Skeletal muscle tissue (tissue), 4 donors: Measurements from ENCODE around the gene COPB2. TPM values are rescaled to one million over a fixed set of nuclear protein-coding genes. Genes with fewer than 3 reads are reported as not detected.
"Not testable (repeated sequence)": the region's sequence is repeated elsewhere in the genome, so short reads cannot be mapped to it uniquely, and the experiment has no call there.

Source experiments
- H3K27ac ChIP-seq: one replicate; pipeline ENCODE4 v1.7.0; 2013; ENCODE audit warnings: mild to moderate bottlenecking, low read depth, low read length, inconsistent platforms
- H3K27me3 ChIP-seq, 3 donors: one replicate each; pipeline ENCODE4 v1.7.0; 2013; ENCODE audit warnings: low read length in 3 of 3; ENCODE audit not compliant: control insufficient read depth in 3 of 3, insufficient read depth in 3 of 3
- H3K36me3 ChIP-seq, 3 donors: one replicate each; pipeline ENCODE4 v1.7.0; 2013; ENCODE audit warnings: low read length in 3 of 3; ENCODE audit not compliant: control insufficient read depth in 3 of 3, insufficient read depth in 3 of 3
- H3K4me1 ChIP-seq, 3 donors: one replicate each; pipeline ENCODE4 v1.7.0; 2013; ENCODE audit warnings: low read length in 3 of 3, mild to moderate bottlenecking in 3 of 3; ENCODE audit not compliant: control insufficient read depth in 3 of 3, insufficient read depth in 3 of 3
- H3K4me3 ChIP-seq, 3 donors: one replicate each; pipeline ENCODE4 v1.7.0; 2013; ENCODE audit warnings: low read length in 3 of 3
- H3K9ac ChIP-seq, 3 donors: one replicate each; pipeline ENCODE4 v1.7.0; 2013; ENCODE audit warnings: low read length in 3 of 3, mild to moderate bottlenecking in 3 of 3, moderate library complexity in 2 of 3, low read depth in 1 of 3
- H3K9me3 ChIP-seq, 3 donors: one replicate each; pipeline ENCODE4 v1.7.0; 2013; ENCODE audit warnings: low read length in 3 of 3; ENCODE audit not compliant: control insufficient read depth in 3 of 3
- total RNA-seq: library from RNA; depleted of rRNA; stranded (reverse); fragments of >200 nt; gene quantifications from one replicate; pipeline ENCODE4 v1.2.3, GENCODE V29; 2014
- donor health status: Osteomylitis.

Gene COPB2
- total RNA-seq, 1 donor from 2014 or later: 130 TPM

GRCh38 chr3:139382291-139382690, 7.2 kb downstream of the COPB2 start:
- not testable (repeated sequence) for H3K9me3 ChIP-seq, H3K4me1 ChIP-seq

DNA sequence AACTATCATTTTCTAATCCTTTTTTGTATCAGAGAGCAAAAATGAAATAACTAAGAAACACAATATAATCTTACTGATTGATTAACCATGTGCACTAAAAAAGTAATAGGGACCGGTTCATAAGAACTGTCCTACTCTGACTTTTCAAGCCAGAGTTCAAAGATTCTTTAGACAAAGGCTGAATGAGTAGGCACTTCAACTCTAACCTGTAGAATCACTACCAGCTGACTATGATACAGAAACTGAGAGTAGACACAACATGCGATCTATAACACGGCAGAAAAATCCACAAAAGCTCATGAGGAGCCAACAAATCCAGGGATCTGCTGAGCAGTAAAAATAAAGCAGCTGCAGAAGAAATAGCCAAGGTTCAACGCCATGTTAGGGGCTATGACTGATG, 8.9 kb downstream of the COPB2 start:
- Histone ChIP-seq H3K27ac (no peak overlapping the region), H3K9ac (no peak overlapping the region), H3K9me3 (no peaks in the 10 kb centered on the region), H3K27me3 (no peaks in the 10 kb centered on the region), H3K36me3 (peaks cover 4 to 42% (median 30%) of the 10 kb centered on the region in 3 donors), H3K4me1 (no peaks in the 10 kb centered on the region), H3K4me3 (no peak overlapping the region)

More at GRCh38 chr3:139382291-139382690, 7.2 kb downstream of the COPB2 start:
- peaks cover 4 to 33% (median 25%) of the 10 kb centered on the region in 3 donors for H3K36me3 ChIP-seq
- H3K4me3 ChIP-seq, H3K9ac ChIP-seq, H3K27me3 ChIP-seq, H3K27ac ChIP-seq: not testable (repeated sequence)

- Histone ChIP-seq H3K4me1 (no peaks in the 10 kb centered on the region), H3K9ac (no peak overlapping the region), H3K9me3 (no peaks in the 10 kb centered on the region), H3K27ac (no peak overlapping the region), H3K4me3 (no peak overlapping the region), H3K36me3 (peaks cover 6 to 59% (median 42%) of the 10 kb centered on the region in 3 donors), H3K27me3 (no peaks in the 10 kb centered on the region)
Observed at GRCh38 chr3:139378587-139379241, 10.7 kb downstream of the COPB2 start.

DNA sequence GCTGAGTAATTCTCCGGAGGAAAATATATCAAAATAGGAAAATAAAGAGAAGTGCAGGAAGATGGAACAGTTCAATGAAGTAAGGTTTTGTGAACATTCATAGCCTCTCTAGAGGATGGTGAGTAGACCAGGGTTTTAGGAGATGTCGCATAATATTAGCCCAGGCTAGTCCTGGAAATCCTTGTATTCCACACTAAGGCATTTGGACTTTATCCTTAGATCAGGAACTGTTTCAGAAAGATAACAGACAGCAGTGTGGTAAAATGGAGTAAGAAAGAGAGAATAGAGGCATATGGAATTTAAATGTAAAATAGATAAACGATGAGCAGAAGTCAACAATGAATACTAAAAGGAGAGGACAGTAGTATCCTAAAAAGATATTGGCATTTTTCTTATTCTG, 12.1 kb downstream of the COPB2 start:
- no peaks in the 10 kb centered on the region for H3K9me3 ChIP-seq
- H3K4me1 ChIP-seq: no peaks in the 10 kb centered on the region
- H3K4me3 ChIP-seq: no peak overlapping the region
- H3K9ac ChIP-seq: no peak overlapping the region
- H3K27me3 ChIP-seq: no peaks in the 10 kb centered on the region
- no peak overlapping the region for H3K27ac ChIP-seq
- peaks cover 11 to 71% (median 52%) of the 10 kb centered on the region in 3 donors for H3K36me3 ChIP-seq

DNA sequence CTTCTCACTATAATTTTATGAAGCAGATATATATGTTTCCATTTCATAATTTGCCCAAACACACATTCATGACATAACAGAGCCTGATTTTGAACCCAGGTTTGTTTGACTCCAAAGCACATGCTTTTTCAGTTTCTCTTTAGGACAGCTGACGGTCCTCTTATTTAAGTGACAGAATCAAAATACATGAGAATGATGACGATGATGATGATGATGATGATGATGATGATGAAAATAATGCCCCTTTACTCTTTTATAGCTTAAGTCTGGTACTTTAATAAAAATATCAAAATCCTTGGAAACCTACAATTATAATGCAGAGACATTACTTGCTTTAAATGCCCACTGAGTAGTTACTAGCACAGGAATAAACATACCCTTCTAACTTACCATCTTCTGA, 15.3 kb downstream of the COPB2 start:
- no peaks in the 10 kb centered on the region for H3K4me1 ChIP-seq
- H3K36me3 ChIP-seq: peaks cover 23 to 82% (median 73%) of the 10 kb centered on the region in 3 donors

GRCh38 chr3:139364549-139364948, 24.9 kb downstream of the COPB2 start:
- Histone ChIP-seq H3K9ac (no peak overlapping the region), H3K27me3 (no peaks in the 10 kb centered on the region), H3K27ac (no peak overlapping the region), H3K4me3 (no peak overlapping the region), H3K36me3 (peaks cover 38 to 83% (median 79%) of the 10 kb centered on the region in 3 donors), H3K9me3 (no peaks in the 10 kb centered on the region), H3K4me1 (no peaks in the 10 kb centered on the region)

More for the DNA sequence above, 15.3 kb downstream of the COPB2 start:
- Histone ChIP-seq H3K9ac (no peak overlapping the region), H3K9me3 (no peaks in the 10 kb centered on the region), H3K4me3 (no peak overlapping the region), H3K27ac (no peak overlapping the region), H3K27me3 (no peaks in the 10 kb centered on the region)

DNA sequence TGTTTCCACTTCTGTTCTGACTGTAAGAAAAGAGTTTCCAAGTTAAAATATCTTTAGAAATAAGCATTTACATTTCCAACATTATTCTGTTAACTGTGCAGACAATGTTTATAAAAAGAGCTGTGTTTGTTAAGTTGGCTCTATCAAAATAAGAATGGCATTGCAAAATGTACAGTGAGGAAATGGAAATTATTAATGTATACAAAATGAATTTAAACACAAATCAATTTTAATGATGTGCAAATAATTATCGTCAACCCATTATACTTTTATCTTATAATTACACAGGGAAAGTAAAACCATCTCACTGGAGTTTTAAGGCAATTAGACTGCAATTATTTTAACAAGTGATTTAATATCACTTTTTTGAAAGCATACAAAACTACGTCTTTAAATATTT, 28.2 kb downstream of the COPB2 start:
- H3K9me3 ChIP-seq: no peaks in the 10 kb centered on the region
- no peak overlapping the region for H3K27ac ChIP-seq
- H3K4me1 ChIP-seq: no peaks in the 10 kb centered on the region
- no peak overlapping the region for H3K9ac ChIP-seq
- H3K36me3 ChIP-seq: peaks cover 45 to 83% (median 81%) of the 10 kb centered on the region in 3 donors
- no peaks in the 10 kb centered on the region for H3K27me3 ChIP-seq
- no peak overlapping the region for H3K4me3 ChIP-seq

DNA sequence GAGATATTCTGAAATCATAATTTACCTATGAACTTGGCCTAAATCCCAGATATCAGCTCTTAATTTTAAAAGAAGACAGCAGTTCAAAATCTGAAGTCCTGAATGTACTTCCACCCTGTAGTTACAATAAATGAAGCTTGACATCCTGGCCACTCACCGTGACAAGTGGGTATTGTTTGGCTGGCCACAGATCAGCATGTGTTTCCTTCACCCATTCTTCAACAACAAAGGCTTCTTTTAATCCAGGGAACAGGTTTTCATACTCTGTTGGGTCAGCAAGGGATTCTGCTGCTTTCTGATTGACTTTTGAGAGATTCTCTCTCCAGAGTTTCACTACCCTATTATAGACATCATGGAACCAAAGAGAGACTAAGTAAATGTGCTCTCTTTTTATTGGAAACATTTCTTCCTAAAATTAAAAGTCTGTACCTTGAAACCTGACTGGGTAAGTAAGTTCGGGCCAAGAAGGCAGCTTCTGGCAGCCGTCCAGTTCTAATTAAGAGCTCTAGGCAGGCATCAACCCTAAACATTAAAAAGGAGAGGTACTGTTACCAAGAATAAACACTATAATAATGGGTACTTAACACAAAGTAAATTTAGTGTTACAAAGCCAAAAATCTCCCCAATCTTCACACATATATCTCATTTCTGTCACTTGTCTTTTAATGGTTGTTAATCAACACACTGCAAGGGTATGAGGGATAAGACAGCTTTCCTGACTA, 30.4 kb downstream of the COPB2 start:
- no peaks in the 10 kb centered on the region for H3K9me3 ChIP-seq
- H3K27ac ChIP-seq: no peak overlapping the region
- no peak overlapping the region for H3K4me3 ChIP-seq
- H3K4me1 ChIP-seq: no peaks in the 10 kb centered on the region
- no peaks in the 10 kb centered on the region for H3K27me3 ChIP-seq
- H3K36me3 ChIP-seq: peaks cover 58 to 91% (median 81%) of the 10 kb centered on the region in 3 donors
- no peak overlapping the region for H3K9ac ChIP-seq

- H3K9ac ChIP-seq: no peak overlapping the region
- H3K36me3 ChIP-seq: peaks cover 50 to 86% (median 82%) of the 10 kb centered on the region in 3 donors
Observed at GRCh38 chr3:139357899-139358298, 31.5 kb downstream of the COPB2 start.

DNA sequence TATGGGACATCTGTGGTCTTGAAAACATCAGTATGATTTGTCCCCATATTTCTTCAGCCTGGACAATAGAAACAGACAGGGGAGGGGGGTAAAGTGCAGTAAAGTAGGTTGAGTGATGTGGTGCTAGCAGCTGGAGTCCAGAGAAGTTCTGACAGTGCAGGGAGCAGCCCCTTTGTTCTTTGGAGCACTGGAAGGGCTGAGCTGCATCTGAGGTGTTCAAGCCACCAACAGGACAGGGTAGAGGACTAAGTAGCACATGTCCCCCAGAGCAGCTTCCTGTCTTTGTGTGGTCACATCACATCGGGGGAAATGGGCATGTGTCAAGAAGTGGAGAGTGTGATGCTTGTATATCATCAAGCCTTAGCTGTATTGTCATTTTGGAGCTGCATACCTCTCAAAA, 33.6 kb downstream of the COPB2 start:
- H3K9me3 ChIP-seq: no peaks in the 10 kb centered on the region
- no peak overlapping the region for H3K9ac ChIP-seq
- H3K27ac ChIP-seq: no peak overlapping the region
- no peaks in the 10 kb centered on the region for H3K27me3 ChIP-seq
- no peak overlapping the region for H3K4me3 ChIP-seq
- H3K4me1 ChIP-seq: no peaks in the 10 kb centered on the region
- peaks cover 50 to 87% (median 84%) of the 10 kb centered on the region in 3 donors for H3K36me3 ChIP-seq

More at GRCh38 chr3:139357899-139358298, 31.5 kb downstream of the COPB2 start:
- no peaks in the 10 kb centered on the region for H3K9me3 ChIP-seq
- no peak overlapping the region for H3K4me3 ChIP-seq
- no peaks in the 10 kb centered on the region for H3K27me3 ChIP-seq
- H3K27ac ChIP-seq: no peak overlapping the region
- H3K4me1 ChIP-seq: no peaks in the 10 kb centered on the region
